Transverse colon (tissue), 4 donors: ENCODE data around the gene TRIM9. TPM values are rescaled to one million over a fixed set of nuclear protein-coding genes. Genes with fewer than 3 reads are reported as not detected.

Source experiments
- total RNA-seq, 4 donors: library from RNA; depleted of rRNA; stranded (reverse); fragments of >200 nt; gene quantifications; one replicate each; pipeline ENCODE4 v1.1.0, GENCODE V29; 2016

Gene TRIM9
- total RNA-seq, 4 donors from 2014 or later, result 9.2 to 21.3 (median 16.1) TPM

Other genes with a start within 250 kb of the TRIM9 start
- 1 to 10 TPM in 2 of 4 donors, under 1 TPM in 1, not detected in 1; 0.32 to 7.9 (median 2.5) TPM for gene ABHD12B, start 223.1 kb downstream of the TRIM9 start, total RNA-seq
- gene PYGL, start 150.6 kb downstream of the TRIM9 start, total RNA-seq, result 10 to 100 TPM; 10.8 to 51.8 (median 26.0) TPM
- 10 to 100 TPM in 3 of 4 donors, 1 to 10 TPM in 1; 8.0 to 44.5 (median 35.1) TPM for gene TMX1, start 145.1 kb upstream of the TRIM9 start, total RNA-seq